SW480 (cell line): Measurements from ENCODE around the gene ZCCHC12.

Source experiments
- DNase-seq: peaks from one replicate; pipeline ENCODE4 v3.0.0-alpha.2; 2016; ENCODE audit warnings: low spot score

The ZCCHC12 gene

GRCh38 chrX:118867251-118867650 is 43.6 kb downstream of the ZCCHC12 start:
- peak; percentile 41 for DNase-seq

GRCh38 chrX:118872102-118872566 is 48.5 kb downstream of the ZCCHC12 start:
- no peak for DNase-seq
